ENCODE results near the gene TRAF3IP3.

The TRAF3IP3 gene

GRCh38 chr1:209738270-209738669, 17.6 kb upstream of the TRAF3IP3 start:
- DNase-seq: no peak

- no peak for DNase-seq
These were observed 14.7 kb upstream of the TRAF3IP3 start for GRCh38 chr1:209741193-209741592.

- no peak for DNase-seq
These were observed 14.0 kb upstream of the TRAF3IP3 start for GRCh38 chr1:209741889-209742288.

- DNase-seq: no peak
These were observed 13.3 kb upstream of the TRAF3IP3 start for GRCh38 chr1:209742409-209743144.

- no peak for DNase-seq
These were observed 12.7 kb upstream of the TRAF3IP3 start for GRCh38 chr1:209743145-209743482.

- DNase-seq: no peak
These were observed 9.2 kb upstream of the TRAF3IP3 start for GRCh38 chr1:209746451-209747165.

GRCh38 chr1:209747580-209748262, 8.1 kb upstream of the TRAF3IP3 start:
- peak; percentile 83 for DNase-seq

- DNase-seq: no peak
These were observed 7.2 kb upstream of the TRAF3IP3 start for GRCh38 chr1:209748620-209749019.

GRCh38 chr1:209749205-209749604, 6.6 kb upstream of the TRAF3IP3 start:
- DNase-seq: no peak

- no peak for DNase-seq
These were observed 6.1 kb upstream of the TRAF3IP3 start for GRCh38 chr1:209749670-209750323.

- no peak for DNase-seq
These were observed 4.1 kb upstream of the TRAF3IP3 start for GRCh38 chr1:209751627-209752231.

- DNase-seq: no peak
These were observed 3.0 kb upstream of the TRAF3IP3 start for GRCh38 chr1:209752890-209753289.

GRCh38 chr1:209755256-209755655, 597 bp upstream of the TRAF3IP3 start:
- DNase-seq: no peak

GRCh38 chr1:209756615-209757445, 977 bp downstream of the TRAF3IP3 start:
- DNase-seq: no peak

- DNase-seq: no peak
These were observed 2.5 kb downstream of the TRAF3IP3 start for GRCh38 chr1:209758400-209758799.

- no peak for DNase-seq
These were observed 4.0 kb downstream of the TRAF3IP3 start for GRCh38 chr1:209759829-209760359.

- DNase-seq: no peak
These were observed 5.3 kb downstream of the TRAF3IP3 start for GRCh38 chr1:209761011-209761635.

GRCh38 chr1:209766051-209766450, 10.2 kb downstream of the TRAF3IP3 start:
- no peak for DNase-seq

GRCh38 chr1:209767096-209767495, 11.2 kb downstream of the TRAF3IP3 start:
- DNase-seq: no peak

- DNase-seq: no peak
These were observed 11.9 kb downstream of the TRAF3IP3 start for GRCh38 chr1:209767706-209768105.

- no peak for DNase-seq
These were observed 12.5 kb downstream of the TRAF3IP3 start for GRCh38 chr1:209768354-209768774.

All from right kidney (tissue), 1 donor.